MCF 10A (cell line): ENCODE results near the gene LRP11. TPM values are rescaled to one million over a fixed set of nuclear protein-coding genes. Genes with fewer than 3 reads are reported as not detected.
"Not testable (repeated sequence)": the region's sequence is repeated elsewhere in the genome, so short reads cannot be mapped to it uniquely, and the experiment has no call there.

Experiments
- BruUV-seq: library from RNA; stranded (reverse); fragments of 400-500 nt; replicated peaks from 2 replicates; lab custom pipeline; 2021; lab: Mats Ljungman, UMichigan
- CTCF ChIA-PET: fragments of 300-600 bp; sonication (Branson Sonifier 250); formaldehyde crosslinking; extraction: SDS; loops from one replicate; lab custom pipeline; 2021; ENCODE audit warnings: antibody characterized with exemption, inconsistent platforms; lab: Yijun Ruan, JAX
- POLR2A ChIA-PET: fragments of 300-600, 350-650 bp; sonication (Branson Sonifier 250); formaldehyde crosslinking; extraction: SDS; loops from one replicate; lab custom pipeline; 2020; ENCODE audit warnings: antibody characterized with exemption, inconsistent platforms; lab: Yijun Ruan, JAX
- DNase-seq: peaks from one replicate; pipeline ENCODE4 v3.0.0-alpha.2; 2018; ENCODE audit not compliant: unreplicated experiment
- H3K27ac Mint-ChIP-seq: one replicate; pipeline ENCODE4 v1.8.0; 2022; ENCODE audit warnings: mild to moderate bottlenecking, low read depth, mixed read lengths; ENCODE audit not compliant: unreplicated experiment
- H3K27me3 Mint-ChIP-seq: one replicate; pipeline ENCODE4 v1.8.0; 2022; ENCODE audit warnings: mixed read lengths; ENCODE audit not compliant: insufficient read depth, unreplicated experiment
- H3K36me3 Mint-ChIP-seq: one replicate; pipeline ENCODE4 v1.8.0; 2022; ENCODE audit warnings: mild to moderate bottlenecking, moderate library complexity, mixed read lengths; ENCODE audit not compliant: insufficient read depth, unreplicated experiment
- H3K4me1 Mint-ChIP-seq: one replicate; pipeline ENCODE4 v1.8.0; 2022; ENCODE audit warnings: mixed read lengths; ENCODE audit not compliant: insufficient read depth, unreplicated experiment
- H3K4me3 Mint-ChIP-seq: one replicate; pipeline ENCODE4 v1.8.0; 2022; ENCODE audit warnings: mild to moderate bottlenecking, moderate library complexity, mixed read lengths; ENCODE audit not compliant: unreplicated experiment
- H3K9me3 Mint-ChIP-seq: one replicate; pipeline ENCODE4 v1.8.0; 2022; ENCODE audit warnings: mixed read lengths; ENCODE audit not compliant: unreplicated experiment
- CTCF ChIP-seq: fragments of 200-600 bp; IDR thresholded peaks from one replicate; pipeline ENCODE4 v1.8.0; 2022; ENCODE audit warnings: antibody characterized with exemption, mild to moderate bottlenecking; ENCODE audit not compliant: unreplicated experiment
- intact Hi-C: fragments of 100-400 bp; cut with micrococcal nuclease; formaldehyde crosslinking; loops from 2 replicates; pipeline ENCODE4 v1.14.1; 2022
- total RNA-seq: library from RNA; stranded (reverse); gene quantifications from 2 replicates; pipeline ENCODE4 v1.2.3, GENCODE V29; 2022

The LRP11 gene
- total RNA-seq, 1 experiment from 2014 or later, result 46.1 TPM

GRCh38 chr6:149895833-149896271 lies 31.7 kb upstream of the LRP11 start:
- Mint-ChIP-seq H3K27ac (peak overlapping the region; percentile 85), H3K36me3 (no peaks in the 10 kb centered on the region), H3K27me3 (no peaks in the 10 kb centered on the region), H3K9me3 (no peaks in the 10 kb centered on the region), H3K4me3 (peak overlapping the region; percentile 41), H3K4me1 (peaks cover 69% of the 10 kb centered on the region)
- CTCF ChIA-PET, result interaction anchor here (0.8 to 2.2 kb wide), 7 partner anchors 10 to 179 kb away, joined by 3 to 14 read pairs (median 4); partner anchors contain the start of genes LATS1 and LRP11
- POLR2A ChIA-PET, result interaction anchor here (0.6 to 3.5 kb wide), 14 partner anchors 8 to 842 kb away, joined by 3 to 37 read pairs (median 6); partner anchors contain the start of genes LATS1, LRP11 and PCMT1
- intact Hi-C loops, result loop anchor here (2.0 kb wide), 1 partner anchor 31 kb away; the partner anchor contains the start of gene LRP11
- TF ChIP-seq CTCF, result no peak
- peak; percentile 92 for DNase-seq
- BruUV-seq, result no TSS peak

GRCh38 chr6:149895048-149895590 lies 31.0 kb upstream of the LRP11 start:
- ChIA-PET POLR2A (interaction anchor here (0.6 to 3.5 kb wide), 14 partner anchors 8 to 841 kb away, joined by 3 to 37 read pairs (median 4); partner anchors contain the start of genes LRP11 and PCMT1), CTCF (interaction anchor here (0.6 to 2.2 kb wide), 11 partner anchors 9 to 1157 kb away, joined by 3 to 14 read pairs (median 4); partner anchors contain the start of gene LRP11)
- DNase-seq, result peak; percentile 84
- TF ChIP-seq CTCF, result no peak
- intact Hi-C loops, result no loop called here
- Mint-ChIP-seq H3K36me3 (no peaks in the 10 kb centered on the region), H3K27ac (peak overlapping the region; percentile 85), H3K4me3 (peak overlapping the region; percentile 41), H3K4me1 (peaks cover 68% of the 10 kb centered on the region), H3K27me3 (no peaks in the 10 kb centered on the region), H3K9me3 (no peaks in the 10 kb centered on the region)
- no TSS peak for BruUV-seq

- intact Hi-C loops, result loop anchor here (2.0 kb wide), 2 partner anchors 29 to 51 kb away; no protein-coding TSS in a partner anchor
- CTCF ChIA-PET, result interaction anchor here (0.6 to 1.4 kb wide), 2 partner anchors 10 to 1176 kb away, joined by 3 to 4 read pairs; no protein-coding TSS in a partner anchor
- not testable (repeated sequence) for H3K4me3 Mint-ChIP-seq, H3K27me3 Mint-ChIP-seq, DNase-seq, BruUV-seq, H3K9me3 Mint-ChIP-seq, H3K36me3 Mint-ChIP-seq
- POLR2A ChIA-PET, result interaction anchor here (0.7 to 11.7 kb wide), 4 partner anchors 8 to 45 kb away, joined by 3 to 104 read pairs (median 12); no protein-coding TSS in a partner anchor
- H3K4me1 Mint-ChIP-seq, result peaks cover 69% of the 10 kb centered on the region
- H3K27ac Mint-ChIP-seq, result peak overlapping the region; percentile 69
Measured at GRCh38 chr6:149891864-149892263, 27.7 kb upstream of the LRP11 start.

GRCh38 chr6:149891259-149891658 lies 27.1 kb upstream of the LRP11 start:
- Mint-ChIP-seq H3K4me3 (peak overlapping the region; percentile 62), H3K36me3 (peaks cover 5% of the 10 kb centered on the region), H3K9me3 (no peaks in the 10 kb centered on the region), H3K4me1 (peaks cover 63% of the 10 kb centered on the region), H3K27ac (peak overlapping the region; percentile 69), H3K27me3 (no peaks in the 10 kb centered on the region)
- BruUV-seq, result no TSS peak
- no peak for TF ChIP-seq CTCF
- intact Hi-C loops, result loop anchor here (2.0 kb wide), 2 partner anchors 28 to 50 kb away; no protein-coding TSS in a partner anchor
- CTCF ChIA-PET, result interaction anchor here (0.6 to 1.4 kb wide), 3 partner anchors 9 to 1747 kb away, joined by 3 to 5 read pairs (median 4); no protein-coding TSS in a partner anchor
- POLR2A ChIA-PET, result interaction anchor here (0.6 to 11.7 kb wide), 11 partner anchors 9 to 708 kb away, joined by 3 to 104 read pairs (median 4); partner anchors contain the start of gene RAET1G
- DNase-seq, result peak; percentile 20
